ENCODE data around the gene SLC25A22. TPM values are rescaled to one million over a fixed set of nuclear protein-coding genes. Genes with fewer than 3 reads are reported as not detected.

SLC25A22 gene
- total and polyA plus RNA-seq, 3 donors from 2014 or later, result 25.1 to 42.4 (median 39.7) TPM

DNA sequence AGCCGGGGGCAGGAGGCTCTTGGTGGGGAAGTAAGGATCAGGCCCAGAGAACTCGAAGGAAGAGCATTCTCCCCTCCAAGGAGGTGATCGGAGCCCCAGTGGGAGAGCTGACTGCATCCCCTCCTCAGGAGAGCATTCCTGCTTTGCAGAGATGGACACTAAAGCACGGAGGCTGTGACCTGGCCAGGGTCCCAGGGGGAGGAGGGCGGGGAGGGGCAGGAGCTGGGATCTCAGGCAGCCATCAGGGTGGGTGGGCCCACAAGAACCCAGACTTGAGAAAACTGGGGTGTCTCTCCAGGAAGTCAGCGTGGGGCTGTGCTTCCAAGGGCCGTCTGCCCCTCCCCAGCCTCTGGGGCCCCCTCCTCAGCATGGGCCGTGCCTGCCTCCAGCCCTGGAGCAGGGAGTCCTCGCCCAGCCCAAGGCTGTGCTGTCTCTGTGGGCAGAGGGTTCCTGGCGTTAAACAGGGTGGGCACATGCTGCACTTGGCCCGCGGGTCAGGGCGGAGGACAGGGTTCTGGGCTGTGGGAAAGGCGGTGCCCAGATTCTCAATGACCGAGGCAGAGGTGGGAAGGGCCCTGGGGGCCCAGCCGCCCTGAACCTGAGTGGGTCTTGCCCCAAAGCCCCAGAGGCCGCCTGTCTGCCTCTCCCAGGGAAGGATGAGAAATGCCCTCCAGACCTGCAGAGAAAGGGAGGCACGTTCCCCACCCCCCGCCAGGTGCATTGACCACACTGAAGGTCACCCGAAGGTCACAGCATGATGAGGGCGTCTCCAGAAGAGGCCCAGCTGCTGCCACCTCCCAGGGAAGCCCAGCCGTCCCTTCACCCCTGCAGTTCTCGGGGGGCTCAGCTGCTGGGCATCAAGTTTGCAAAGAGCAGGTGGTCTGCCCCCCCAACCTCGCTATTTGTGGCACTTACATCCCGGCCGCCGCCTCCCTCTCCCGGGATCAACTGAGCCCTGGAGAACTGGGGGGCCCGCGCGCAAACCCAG, 8.8 kb downstream of the SLC25A22 start:
- Histone ChIP-seq H3K27me3 (no peaks in the 10 kb centered on the region), H3K36me3 (ENCODE audit: low read depth, missing control alignments) (no peaks in the 10 kb centered on the region), H3K9me3 (no peaks in the 10 kb centered on the region), H3K4me3 (no peak overlapping the region), H3K27ac (no peak overlapping the region), H3K4me1 (no peaks in the 10 kb centered on the region)
- no peak for DNase-seq
- intact Hi-C loops (cut with DNase I; ENCODE audit: low total_unique reads), result no loop called here
- TF ChIP-seq POLR2A (IDR thresholded peaks at IDR 0.05), result no peak
- TF ChIP-seq, protein P1, sequence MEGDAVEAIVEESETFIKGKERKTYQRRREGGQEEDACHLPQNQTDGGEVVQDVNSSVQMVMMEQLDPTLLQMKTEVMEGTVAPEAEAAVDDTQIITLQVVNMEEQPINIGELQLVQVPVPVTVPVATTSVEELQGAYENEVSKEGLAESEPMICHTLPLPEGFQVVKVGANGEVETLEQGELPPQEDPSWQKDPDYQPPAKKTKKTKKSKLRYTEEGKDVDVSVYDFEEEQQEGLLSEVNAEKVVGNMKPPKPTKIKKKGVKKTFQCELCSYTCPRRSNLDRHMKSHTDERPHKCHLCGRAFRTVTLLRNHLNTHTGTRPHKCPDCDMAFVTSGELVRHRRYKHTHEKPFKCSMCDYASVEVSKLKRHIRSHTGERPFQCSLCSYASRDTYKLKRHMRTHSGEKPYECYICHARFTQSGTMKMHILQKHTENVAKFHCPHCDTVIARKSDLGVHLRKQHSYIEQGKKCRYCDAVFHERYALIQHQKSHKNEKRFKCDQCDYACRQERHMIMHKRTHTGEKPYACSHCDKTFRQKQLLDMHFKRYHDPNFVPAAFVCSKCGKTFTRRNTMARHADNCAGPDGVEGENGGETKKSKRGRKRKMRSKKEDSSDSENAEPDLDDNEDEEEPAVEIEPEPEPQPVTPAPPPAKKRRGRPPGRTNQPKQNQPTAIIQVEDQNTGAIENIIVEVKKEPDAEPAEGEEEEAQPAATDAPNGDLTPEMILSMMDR (IDR thresholded peaks at IDR 0.05), result no peak
- WGBS, 2 donors, result 36 to 70% methylated on average over 2 to 28 of the region's 31 CpGs

GRCh38 chr11:788009-788640, 10.0 kb downstream of the SLC25A22 start:
- Histone ChIP-seq H3K4me1 (no peaks in the 10 kb centered on the region), H3K9me3 (no peaks in the 10 kb centered on the region), H3K4me3 (no peak overlapping the region), H3K36me3 (ENCODE audit: low read depth, missing control alignments) (no peaks in the 10 kb centered on the region), H3K27me3 (no peaks in the 10 kb centered on the region), H3K27ac (no peak overlapping the region)
- DNase-seq, result no peak
- 59 to 75% methylated on average over 11 to 19 of the region's 28 CpGs for WGBS, 2 donors
- no peak for TF ChIP-seq POLR2A (IDR thresholded peaks at IDR 0.05)
- TF ChIP-seq, protein P1 (IDR thresholded peaks at IDR 0.05), result no peak
- intact Hi-C loops (cut with DNase I; ENCODE audit: low total_unique reads), result no loop called here

- DNase-seq, result no peak
- TF ChIP-seq, protein P1 (IDR thresholded peaks at IDR 0.05), result no peak
- no peak for TF ChIP-seq POLR2A (IDR thresholded peaks at IDR 0.05)
- H3K36me3 ChIP-seq (ENCODE audit: low read depth, missing control alignments), result no peaks in the 10 kb centered on the region
- no peak overlapping the region for H3K4me3 ChIP-seq
- H3K4me1 ChIP-seq, result no peaks in the 10 kb centered on the region
- WGBS, 2 donors, result 90 to 93% methylated on average over 8 to 24 of the region's 24 CpGs
- H3K27ac ChIP-seq, result no peak overlapping the region
- no peaks in the 10 kb centered on the region for H3K9me3 ChIP-seq
- no peaks in the 10 kb centered on the region for H3K27me3 ChIP-seq
- intact Hi-C loops (cut with DNase I; ENCODE audit: low total_unique reads), result no loop called here
Measured at GRCh38 chr11:787084-787675, 10.9 kb downstream of the SLC25A22 start.

DNA sequence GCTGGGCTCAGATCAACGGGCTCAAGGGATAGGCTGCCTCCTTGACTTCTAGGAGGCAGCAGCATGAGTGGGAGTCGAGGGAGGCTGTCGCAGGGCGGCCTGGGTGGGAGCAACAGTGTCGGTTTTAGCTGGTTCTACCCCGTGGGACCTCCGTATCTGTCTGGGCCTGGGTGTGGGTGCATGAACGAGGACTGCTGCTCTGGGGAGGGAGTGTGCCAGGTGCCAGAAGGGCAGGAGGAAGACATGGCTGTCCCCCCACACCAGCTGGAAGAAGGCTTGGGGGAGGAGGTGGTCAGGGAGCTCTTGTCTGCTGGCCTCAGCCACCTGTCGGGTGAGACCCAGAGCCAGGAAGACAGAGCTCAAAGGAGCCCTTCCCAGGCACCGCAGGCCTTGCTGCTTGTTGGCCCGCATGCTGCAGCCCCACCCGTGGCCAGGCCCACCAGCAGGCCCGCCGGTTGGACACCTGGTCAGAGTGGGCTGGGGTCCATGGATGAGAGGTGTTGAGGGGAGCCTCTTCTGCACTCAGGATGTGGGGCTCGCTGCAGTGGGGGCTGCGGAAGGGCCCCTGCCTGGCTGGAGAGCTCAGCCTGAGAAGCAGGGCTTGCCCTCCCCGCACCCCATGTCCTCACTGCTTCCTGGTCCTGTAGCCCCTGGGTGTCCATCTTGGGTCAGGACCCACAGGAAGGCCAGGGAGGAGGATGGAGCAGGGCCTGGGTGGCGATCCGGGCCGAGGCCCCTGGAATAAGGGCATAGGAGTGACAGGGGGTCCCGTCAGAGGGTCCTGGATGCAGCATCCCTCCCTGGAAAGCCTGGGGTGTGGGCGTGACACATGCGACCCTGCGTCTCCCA, 11.6 kb downstream of the SLC25A22 start:
- H3K4me3 ChIP-seq, result no peak overlapping the region
- DNase-seq, result peak; percentile 41
- H3K4me1 ChIP-seq, result no peaks in the 10 kb centered on the region
- WGBS, 2 donors, result 71 to 76% methylated on average over 10 to 23 of the region's 24 CpGs
- no peaks in the 10 kb centered on the region for H3K9me3 ChIP-seq
- TF ChIP-seq POLR2A (IDR thresholded peaks at IDR 0.05), result no peak
- TF ChIP-seq, protein P1 (IDR thresholded peaks at IDR 0.05), result no peak
- no peak overlapping the region for H3K27ac ChIP-seq
- no peaks in the 10 kb centered on the region for H3K27me3 ChIP-seq
- intact Hi-C loops (cut with DNase I; ENCODE audit: low total_unique reads), result no loop called here
- H3K36me3 ChIP-seq (ENCODE audit: low read depth, missing control alignments), result no peaks in the 10 kb centered on the region

All from testis (tissue), 3 donors.